ENCODE measurements around the gene CXADR.
"Not testable (repeated sequence)": the region's sequence is repeated elsewhere in the genome, so short reads cannot be mapped to it uniquely, and the experiment has no call there.

Gene CXADR

DNA sequence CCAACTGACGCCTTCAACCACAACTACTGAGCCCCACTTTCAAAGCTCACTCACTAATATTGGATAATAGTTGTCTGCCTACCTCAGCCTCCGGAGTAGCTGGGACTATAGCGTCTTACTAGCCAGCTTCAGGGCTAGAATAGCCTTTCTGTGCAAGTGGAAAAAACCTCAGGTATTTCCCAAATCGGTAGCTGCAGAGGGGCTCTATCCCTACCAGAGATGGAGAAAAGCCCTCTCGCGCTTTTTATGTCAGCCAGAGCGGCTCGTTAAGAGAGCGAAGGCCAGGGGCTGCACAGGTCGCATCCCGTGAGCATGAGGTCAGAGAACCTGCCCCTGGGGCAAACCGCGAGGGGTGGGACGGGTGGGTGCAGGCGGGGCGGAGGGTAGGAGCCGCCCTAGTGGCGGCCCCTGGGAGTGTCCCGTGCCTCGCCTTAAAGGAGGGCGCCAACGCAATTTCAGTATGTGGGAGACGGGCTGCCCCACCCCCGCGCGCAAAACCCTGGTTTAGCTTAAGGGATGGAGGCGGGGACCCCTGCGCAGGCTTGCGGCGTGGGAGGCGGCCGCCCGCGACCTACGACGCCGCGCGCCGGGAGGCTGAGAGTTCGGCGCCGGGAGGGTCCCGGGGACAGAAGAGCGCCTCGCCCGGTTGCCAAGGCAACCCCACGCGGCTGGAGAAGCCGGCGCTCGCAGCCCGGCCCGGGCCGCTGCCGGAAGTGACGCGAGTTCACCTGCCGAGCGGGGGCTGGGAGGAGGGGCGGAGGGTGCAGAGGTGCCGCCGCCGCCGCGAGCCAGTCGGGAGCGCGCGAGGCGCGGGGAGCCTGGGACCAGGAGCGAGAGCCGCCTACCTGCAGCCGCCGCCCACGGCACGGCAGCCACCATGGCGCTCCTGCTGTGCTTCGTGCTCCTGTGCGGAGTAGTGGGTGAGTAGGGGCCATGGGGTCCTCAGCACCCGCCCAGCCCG lies at the start of gene CXADR:
Gene CXADR (plus strand): TSS at position 791 of the 961 bp plus-strand sequence. CDS start 87 bp downstream, at position 878.
- DNase-seq (ENCODE audit: low read depth), result no peak

- DNase-seq (ENCODE audit: low read depth), result no peak
Measured at GRCh38 chr21:17466166-17466565, 46.7 kb upstream of the CXADR start.

DNA sequence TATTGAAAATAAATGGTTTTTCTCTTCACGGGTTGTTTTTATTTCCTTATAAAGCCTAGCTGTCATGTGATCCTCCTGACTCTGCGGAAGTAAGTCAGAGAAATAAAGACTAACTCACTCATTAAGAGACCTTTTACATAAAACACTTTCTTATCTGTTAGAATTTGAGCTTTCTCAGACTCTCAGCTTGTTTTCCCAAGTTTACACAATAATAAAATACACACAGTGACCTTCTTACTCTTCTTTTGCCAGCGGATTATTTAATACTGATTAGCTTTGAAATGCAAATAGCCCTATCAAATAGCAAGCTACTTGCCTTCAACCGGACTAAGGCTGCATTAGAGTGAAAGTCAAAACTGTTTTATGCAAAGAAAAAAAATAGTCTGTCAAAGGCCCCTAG lies 45.5 kb upstream of the CXADR start:
- DNase-seq (ENCODE audit: low read depth), result no peak

DNA sequence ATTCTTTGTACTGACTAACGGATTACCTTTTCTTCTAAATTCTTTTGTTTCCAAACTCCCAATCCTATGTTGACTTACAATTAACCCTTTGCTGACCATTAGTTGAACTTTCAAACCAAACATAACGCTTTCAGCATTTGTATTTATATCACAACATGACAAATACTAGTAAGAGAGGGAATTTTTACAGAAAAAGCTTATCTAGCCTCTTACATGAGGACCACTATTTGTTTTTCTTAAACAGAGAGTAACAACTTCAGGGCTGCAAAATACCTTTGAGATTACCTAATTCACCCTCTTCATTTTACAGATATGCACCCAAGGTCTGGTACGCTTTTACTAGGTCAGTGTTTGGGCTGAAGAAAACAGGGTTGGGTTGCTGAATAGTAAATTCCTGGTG lies 45.0 kb upstream of the CXADR start:
- no peak for DNase-seq (ENCODE audit: low read depth)

DNA sequence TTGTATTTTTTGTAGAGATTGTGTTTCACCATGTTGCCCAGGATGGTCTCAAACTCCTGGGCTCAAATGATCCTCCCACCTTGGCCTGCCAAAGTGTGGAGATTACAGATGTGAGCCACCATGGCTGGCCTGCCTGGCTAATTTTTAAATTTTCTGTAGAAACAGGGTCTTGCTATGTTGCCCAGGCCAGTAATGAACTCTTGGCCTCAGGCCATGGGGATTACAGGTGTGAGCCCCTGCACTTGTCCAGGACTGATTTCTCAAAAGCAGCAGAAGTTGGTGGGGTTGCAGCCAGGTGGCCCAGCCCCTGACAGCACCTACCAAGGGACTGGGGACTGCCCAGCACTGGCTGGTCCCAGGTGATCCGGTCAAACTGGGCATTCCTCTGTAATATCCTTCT lies 44.1 kb upstream of the CXADR start:
- no peak for DNase-seq (ENCODE audit: low read depth)

DNA sequence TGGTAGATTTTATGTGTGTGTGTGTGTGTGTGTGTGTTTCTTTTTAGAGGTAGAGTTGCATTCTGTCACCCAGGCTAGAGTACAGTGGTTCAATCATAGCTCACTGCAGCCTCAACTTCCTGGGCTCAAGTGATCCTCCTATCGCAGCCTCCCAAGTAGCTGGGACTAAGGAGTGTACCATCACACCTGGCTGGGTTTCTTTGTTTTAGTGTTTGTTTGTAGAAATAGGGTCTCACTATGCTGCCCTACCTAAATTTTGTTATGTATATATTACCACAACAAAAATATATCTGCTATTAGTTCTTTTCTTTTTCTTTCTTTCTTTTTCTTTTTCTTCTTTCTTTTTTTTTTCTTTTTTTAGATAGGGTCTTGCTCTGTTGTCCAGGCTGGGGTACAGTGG lies 43.1 kb upstream of the CXADR start:
- no peak for DNase-seq (ENCODE audit: low read depth)

- DNase-seq (ENCODE audit: low read depth), result no peak
Measured at GRCh38 chr21:17472182-17472581, 40.7 kb upstream of the CXADR start.

GRCh38 chr21:17472592-17473271 lies 40.1 kb upstream of the CXADR start:
- no peak for DNase-seq (ENCODE audit: low read depth)

- DNase-seq (ENCODE audit: low read depth), result no peak
Measured at GRCh38 chr21:17476006-17476405, 36.8 kb upstream of the CXADR start.

DNA sequence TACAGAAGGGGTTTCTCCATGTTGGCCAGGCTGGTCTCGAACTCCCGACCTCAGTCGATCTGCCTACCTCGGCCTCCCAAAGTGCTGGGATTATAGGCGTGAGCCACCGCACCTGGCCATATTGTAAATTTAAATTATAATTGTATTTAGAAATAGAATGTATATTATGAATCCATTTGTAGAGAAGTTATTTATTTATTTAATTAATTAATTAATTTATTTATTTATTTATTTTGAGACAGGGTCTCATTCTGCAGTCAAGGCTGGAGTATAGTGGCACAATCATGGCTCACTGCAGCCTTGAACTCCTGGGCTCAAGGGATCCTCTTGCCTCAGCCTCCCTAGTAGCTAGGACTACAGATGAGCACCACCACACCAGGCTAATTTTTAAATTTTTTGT lies 34.7 kb upstream of the CXADR start:
- not testable (repeated sequence) for DNase-seq (ENCODE audit: low read depth)

DNA sequence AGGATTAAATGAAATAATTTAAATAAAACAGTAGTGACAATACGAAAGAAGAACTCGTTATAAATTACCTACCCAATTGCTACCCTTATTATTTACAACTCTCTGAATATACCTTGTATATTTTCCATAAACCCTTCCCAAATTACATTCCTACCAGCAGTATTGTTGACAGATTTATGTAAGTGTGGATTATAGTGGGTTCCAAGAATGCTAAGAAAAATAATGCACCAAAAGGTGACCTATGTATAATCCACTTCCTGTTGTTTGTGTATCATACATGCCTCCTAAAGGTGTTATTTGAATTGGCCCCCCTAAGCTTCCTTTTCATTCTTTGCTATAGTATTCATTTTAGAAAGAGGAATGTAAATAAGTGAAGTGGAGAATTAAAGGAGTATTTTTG lies 33.2 kb upstream of the CXADR start:
- no peak for DNase-seq (ENCODE audit: low read depth)

- no peak for DNase-seq (ENCODE audit: low read depth)
Measured at GRCh38 chr21:17482928-17483327, 29.9 kb upstream of the CXADR start.

DNA sequence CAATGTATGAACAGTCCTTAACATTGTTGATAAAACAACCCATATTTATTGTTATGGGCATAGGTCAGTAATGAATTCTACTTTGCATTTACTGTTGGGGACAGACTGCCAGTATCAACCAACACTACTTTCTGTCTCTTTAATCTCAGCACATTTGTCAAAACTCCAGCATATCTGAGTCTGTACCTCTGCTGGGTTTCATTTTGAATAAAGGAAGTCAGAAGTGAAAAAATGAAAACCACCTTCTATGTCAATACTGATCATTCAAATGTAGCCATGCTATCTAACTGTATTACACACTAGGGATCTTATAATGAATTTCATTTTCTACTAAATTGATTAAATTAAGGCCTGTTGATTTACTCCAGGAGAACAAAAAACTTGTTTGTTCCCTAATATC lies 24.2 kb upstream of the CXADR start:
- DNase-seq (ENCODE audit: low read depth), result no peak

- not testable (repeated sequence) for DNase-seq (ENCODE audit: low read depth)
Measured at GRCh38 chr21:17489565-17489964, 23.3 kb upstream of the CXADR start.

GRCh38 chr21:17491716-17492414 lies 21.0 kb upstream of the CXADR start:
- DNase-seq (ENCODE audit: low read depth), result peak; percentile 90

- DNase-seq (ENCODE audit: low read depth), result no peak
Measured at GRCh38 chr21:17492415-17493168, 20.3 kb upstream of the CXADR start.

GRCh38 chr21:17494051-17494450 lies 18.8 kb upstream of the CXADR start:
- no peak for DNase-seq (ENCODE audit: low read depth)

- DNase-seq (ENCODE audit: low read depth), result no peak
Measured at GRCh38 chr21:17495680-17496079, 17.2 kb upstream of the CXADR start.

DNA sequence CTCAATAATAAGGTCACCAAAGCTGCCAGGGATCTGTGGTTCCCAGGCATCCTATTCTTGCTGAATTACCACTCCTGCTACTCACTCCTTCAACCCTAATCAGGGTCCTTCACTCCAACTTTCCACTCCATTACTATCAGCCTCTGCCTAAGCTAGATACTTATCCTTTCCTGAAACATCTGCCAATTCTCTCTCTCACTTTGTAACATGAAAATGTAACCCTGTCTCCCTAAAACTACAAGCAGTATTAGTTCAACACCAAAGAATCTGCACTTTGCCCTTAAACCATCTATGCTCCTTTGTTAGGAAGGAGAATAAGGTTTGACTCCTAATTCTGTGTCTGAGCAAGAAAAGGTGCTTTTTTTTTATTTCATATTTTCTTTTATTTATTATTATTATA lies 15.5 kb upstream of the CXADR start:
- no peak for DNase-seq (ENCODE audit: low read depth)

DNA sequence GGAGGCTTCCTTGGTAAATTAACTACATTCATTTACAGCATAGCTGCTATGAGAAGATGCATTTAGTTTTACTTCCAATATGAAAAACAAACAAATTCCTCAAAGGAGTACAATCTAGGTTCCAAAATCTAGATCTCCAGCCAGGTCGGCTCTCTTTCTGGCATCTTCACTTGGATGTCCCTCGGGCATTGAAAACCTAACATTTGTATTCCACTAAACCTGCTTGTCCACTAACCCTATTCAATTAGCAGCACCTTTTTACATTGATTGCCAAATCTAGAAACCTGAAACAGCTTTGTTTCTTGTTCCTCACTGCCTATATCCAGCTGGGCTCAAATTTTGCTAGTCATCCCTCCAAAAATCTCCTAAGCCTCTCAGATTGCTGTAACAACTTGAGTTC lies 14.3 kb upstream of the CXADR start:
- no peak for DNase-seq (ENCODE audit: low read depth)

DNA sequence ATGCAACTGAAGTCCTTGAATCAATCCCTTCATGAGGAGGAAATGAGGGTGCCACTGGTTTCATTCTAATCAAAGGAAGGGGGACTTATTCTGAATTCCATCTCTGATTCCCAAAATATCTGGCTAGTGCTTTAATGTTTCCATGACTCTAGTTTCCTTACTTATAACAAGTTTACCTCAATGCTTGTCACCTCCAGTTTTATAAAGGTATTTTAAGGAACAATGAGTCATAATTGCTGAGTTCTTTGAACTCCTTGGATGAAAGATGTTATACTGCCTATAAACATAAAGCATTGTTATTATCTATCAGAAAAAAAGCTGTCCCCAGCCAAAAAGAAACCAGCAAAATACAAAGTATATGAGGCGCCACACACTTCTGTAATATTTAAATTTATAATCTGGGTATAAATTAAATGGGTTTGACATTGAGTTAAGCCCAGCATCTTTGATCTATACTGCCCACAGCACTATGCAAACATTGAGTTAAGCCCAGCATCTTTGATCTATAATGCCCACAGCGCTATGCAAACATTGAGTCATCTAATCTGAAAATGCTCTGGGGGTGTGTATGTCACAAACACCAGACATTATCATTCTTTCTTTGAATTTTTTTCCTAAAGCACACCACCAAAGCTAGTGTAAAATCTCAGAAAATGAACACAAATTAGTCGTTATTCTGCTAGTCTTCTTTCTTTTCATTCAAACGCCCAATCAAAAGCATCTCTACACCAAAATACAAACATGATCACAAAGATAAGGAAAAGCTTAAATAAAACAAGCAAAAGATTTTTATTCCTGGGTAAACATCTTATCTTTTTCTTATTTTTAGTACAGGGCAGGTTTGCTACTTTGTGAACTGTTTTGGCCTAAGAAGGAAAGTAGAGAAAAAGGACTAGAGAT lies 11.5 kb upstream of the CXADR start:
- DNase-seq (ENCODE audit: low read depth), result no peak
